Measurements from ENCODE around the gene GNB4. TPM values are rescaled to one million over a fixed set of nuclear protein-coding genes. Genes with fewer than 3 reads are reported as not detected.

The GNB4 gene
- total and polyA plus RNA-seq, 9 of the 15 experiments (the other 6 are each of a cell fraction or from before 2014, with no cell fraction given), result 6.8 to 36.7 (median 21.4) TPM

GRCh38 chr3:179450261-179450701, 989 bp downstream of the GNB4 start (continued):
- TF ChIP-seq, protein P1, sequence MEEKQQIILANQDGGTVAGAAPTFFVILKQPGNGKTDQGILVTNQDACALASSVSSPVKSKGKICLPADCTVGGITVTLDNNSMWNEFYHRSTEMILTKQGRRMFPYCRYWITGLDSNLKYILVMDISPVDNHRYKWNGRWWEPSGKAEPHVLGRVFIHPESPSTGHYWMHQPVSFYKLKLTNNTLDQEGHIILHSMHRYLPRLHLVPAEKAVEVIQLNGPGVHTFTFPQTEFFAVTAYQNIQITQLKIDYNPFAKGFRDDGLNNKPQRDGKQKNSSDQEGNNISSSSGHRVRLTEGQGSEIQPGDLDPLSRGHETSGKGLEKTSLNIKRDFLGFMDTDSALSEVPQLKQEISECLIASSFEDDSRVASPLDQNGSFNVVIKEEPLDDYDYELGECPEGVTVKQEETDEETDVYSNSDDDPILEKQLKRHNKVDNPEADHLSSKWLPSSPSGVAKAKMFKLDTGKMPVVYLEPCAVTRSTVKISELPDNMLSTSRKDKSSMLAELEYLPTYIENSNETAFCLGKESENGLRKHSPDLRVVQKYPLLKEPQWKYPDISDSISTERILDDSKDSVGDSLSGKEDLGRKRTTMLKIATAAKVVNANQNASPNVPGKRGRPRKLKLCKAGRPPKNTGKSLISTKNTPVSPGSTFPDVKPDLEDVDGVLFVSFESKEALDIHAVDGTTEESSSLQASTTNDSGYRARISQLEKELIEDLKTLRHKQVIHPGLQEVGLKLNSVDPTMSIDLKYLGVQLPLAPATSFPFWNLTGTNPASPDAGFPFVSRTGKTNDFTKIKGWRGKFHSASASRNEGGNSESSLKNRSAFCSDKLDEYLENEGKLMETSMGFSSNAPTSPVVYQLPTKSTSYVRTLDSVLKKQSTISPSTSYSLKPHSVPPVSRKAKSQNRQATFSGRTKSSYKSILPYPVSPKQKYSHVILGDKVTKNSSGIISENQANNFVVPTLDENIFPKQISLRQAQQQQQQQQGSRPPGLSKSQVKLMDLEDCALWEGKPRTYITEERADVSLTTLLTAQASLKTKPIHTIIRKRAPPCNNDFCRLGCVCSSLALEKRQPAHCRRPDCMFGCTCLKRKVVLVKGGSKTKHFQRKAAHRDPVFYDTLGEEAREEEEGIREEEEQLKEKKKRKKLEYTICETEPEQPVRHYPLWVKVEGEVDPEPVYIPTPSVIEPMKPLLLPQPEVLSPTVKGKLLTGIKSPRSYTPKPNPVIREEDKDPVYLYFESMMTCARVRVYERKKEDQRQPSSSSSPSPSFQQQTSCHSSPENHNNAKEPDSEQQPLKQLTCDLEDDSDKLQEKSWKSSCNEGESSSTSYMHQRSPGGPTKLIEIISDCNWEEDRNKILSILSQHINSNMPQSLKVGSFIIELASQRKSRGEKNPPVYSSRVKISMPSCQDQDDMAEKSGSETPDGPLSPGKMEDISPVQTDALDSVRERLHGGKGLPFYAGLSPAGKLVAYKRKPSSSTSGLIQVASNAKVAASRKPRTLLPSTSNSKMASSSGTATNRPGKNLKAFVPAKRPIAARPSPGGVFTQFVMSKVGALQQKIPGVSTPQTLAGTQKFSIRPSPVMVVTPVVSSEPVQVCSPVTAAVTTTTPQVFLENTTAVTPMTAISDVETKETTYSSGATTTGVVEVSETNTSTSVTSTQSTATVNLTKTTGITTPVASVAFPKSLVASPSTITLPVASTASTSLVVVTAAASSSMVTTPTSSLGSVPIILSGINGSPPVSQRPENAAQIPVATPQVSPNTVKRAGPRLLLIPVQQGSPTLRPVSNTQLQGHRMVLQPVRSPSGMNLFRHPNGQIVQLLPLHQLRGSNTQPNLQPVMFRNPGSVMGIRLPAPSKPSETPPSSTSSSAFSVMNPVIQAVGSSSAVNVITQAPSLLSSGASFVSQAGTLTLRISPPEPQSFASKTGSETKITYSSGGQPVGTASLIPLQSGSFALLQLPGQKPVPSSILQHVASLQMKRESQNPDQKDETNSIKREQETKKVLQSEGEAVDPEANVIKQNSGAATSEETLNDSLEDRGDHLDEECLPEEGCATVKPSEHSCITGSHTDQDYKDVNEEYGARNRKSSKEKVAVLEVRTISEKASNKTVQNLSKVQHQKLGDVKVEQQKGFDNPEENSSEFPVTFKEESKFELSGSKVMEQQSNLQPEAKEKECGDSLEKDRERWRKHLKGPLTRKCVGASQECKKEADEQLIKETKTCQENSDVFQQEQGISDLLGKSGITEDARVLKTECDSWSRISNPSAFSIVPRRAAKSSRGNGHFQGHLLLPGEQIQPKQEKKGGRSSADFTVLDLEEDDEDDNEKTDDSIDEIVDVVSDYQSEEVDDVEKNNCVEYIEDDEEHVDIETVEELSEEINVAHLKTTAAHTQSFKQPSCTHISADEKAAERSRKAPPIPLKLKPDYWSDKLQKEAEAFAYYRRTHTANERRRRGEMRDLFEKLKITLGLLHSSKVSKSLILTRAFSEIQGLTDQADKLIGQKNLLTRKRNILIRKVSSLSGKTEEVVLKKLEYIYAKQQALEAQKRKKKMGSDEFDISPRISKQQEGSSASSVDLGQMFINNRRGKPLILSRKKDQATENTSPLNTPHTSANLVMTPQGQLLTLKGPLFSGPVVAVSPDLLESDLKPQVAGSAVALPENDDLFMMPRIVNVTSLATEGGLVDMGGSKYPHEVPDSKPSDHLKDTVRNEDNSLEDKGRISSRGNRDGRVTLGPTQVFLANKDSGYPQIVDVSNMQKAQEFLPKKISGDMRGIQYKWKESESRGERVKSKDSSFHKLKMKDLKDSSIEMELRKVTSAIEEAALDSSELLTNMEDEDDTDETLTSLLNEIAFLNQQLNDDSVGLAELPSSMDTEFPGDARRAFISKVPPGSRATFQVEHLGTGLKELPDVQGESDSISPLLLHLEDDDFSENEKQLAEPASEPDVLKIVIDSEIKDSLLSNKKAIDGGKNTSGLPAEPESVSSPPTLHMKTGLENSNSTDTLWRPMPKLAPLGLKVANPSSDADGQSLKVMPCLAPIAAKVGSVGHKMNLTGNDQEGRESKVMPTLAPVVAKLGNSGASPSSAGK (IDR thresholded peaks at IDR 0.05), result no peak
- TF ChIP-seq EP300 (IDR thresholded peaks at IDR 0.05; ENCODE audit: low read length) (no peak), ZNF197 (CRISPR knock-in tag; IDR thresholded peaks at IDR 0.05; ENCODE audit: low read depth) (no peak), ZNF184 (CRISPR knock-in tag; IDR thresholded peaks at IDR 0.05) (peak; percentile 79; the same call in 1 of the 2 replicates), NCOA6 (IDR thresholded peaks at IDR 0.05) (no peak), SP1 (CRISPR knock-in tag; IDR thresholded peaks at IDR 0.05) (no peak), ZBTB12 (CRISPR knock-in tag; IDR thresholded peaks at IDR 0.05) (no peak), GATAD2A (IDR thresholded peaks at IDR 0.05) (no peak), MEF2D (tag; conservative IDR thresholded peaks at IDR 0.05; ENCODE audit: low read depth) (no peak), CEBPG (CRISPR knock-in tag; IDR thresholded peaks at IDR 0.05) (no peak), CEBPG (tag; conservative IDR thresholded peaks at IDR 0.05 in 1 of 2, IDR thresholded peaks at IDR 0.05 in 1 of 2) (no peak), RNF2 (IDR thresholded peaks at IDR 0.05) (no peak), ILF3 (IDR thresholded peaks at IDR 0.05; ENCODE audit: borderline replicate concordance) (no peak), ZBTB1 (CRISPR knock-in tag; IDR thresholded peaks at IDR 0.05; ENCODE audit: borderline replicate concordance, low read depth) (no peak), USF1 (CRISPR knock-in tag; IDR thresholded peaks at IDR 0.05) (no peak)

All from K562 (cell line).